Uterus (tissue), 4 donors: ENCODE results near the gene IQCK. TPM values are rescaled to one million over a fixed set of nuclear protein-coding genes. Genes with fewer than 3 reads are reported as not detected.

ENCODE experiments used
- DNase-seq, 2 donors: peaks; one replicate each; pipeline ENCODE4 v3.0.0-alpha.2; 2019 to 2020
- H3K27ac ChIP-seq, 2 donors: fragments of 200-600 bp; sonication (generic); 1 replicate in 1 of 2; 2 replicates in 1 of 2; pipeline ENCODE4 v1.5.1; 2016 to 2018
- H3K27me3 ChIP-seq, 2 donors: fragments of 200-600 bp; sonication (generic); one replicate each; pipeline ENCODE4 v1.5.1; 2018 to 2019; ENCODE audit warnings: control low read depth in 1 of 2
- H3K36me3 ChIP-seq, 2 donors: fragments of 200-600 bp; sonication (generic); one replicate each; pipeline ENCODE4 v1.5.1; 2019; ENCODE audit warnings: control low read depth in 1 of 2
- H3K4me1 ChIP-seq, 2 donors: fragments of 200-600 bp; sonication (generic); one replicate each; pipeline ENCODE4 v1.5.1; 2018 to 2019; ENCODE audit warnings: control low read depth in 1 of 2
- H3K4me3 ChIP-seq, 2 donors: fragments of 200-600 bp; sonication (generic); 1 replicate in 1 of 2; 2 replicates in 1 of 2; pipeline ENCODE4 v1.5.1; 2018 to 2019; ENCODE audit warnings: mild to moderate bottlenecking in 1 of 2
- H3K9me3 ChIP-seq, 2 donors: fragments of 200-600 bp; sonication (generic); one replicate each; pipeline ENCODE4 v1.5.1; 2019; ENCODE audit warnings: control low read depth in 1 of 2
- CTCF ChIP-seq, 4 experiments: fragments of 200-600 bp in 2 of 4; fragments of 450-650 bp in 2 of 4; sonication (generic) in 2 of 4; IDR thresholded peaks; one replicate each; pipeline ENCODE4 v1.5.1; 2016 to 2019; ENCODE audit warnings: antibody characterized with exemption in 4 of 4, mild to moderate bottlenecking in 2 of 4, moderate library complexity in 1 of 4
- POLR2A ChIP-seq, 2 donors: fragments of 450-650 bp; IDR thresholded peaks; one replicate each; pipeline ENCODE4 v1.6.1; 2016; ENCODE audit warnings: antibody characterized with exemption in 2 of 2, mild to moderate bottlenecking in 1 of 2, moderate library complexity in 1 of 2
- intact Hi-C: fragments of 100-400 bp; cut with DNase I; formaldehyde crosslinking; loops from one replicate; pipeline ENCODE4 v1.15.1; 2023; ENCODE audit warnings: low total_unique reads
- total RNA-seq, 4 donors: library from RNA; depleted of rRNA in 3 of 4; stranded (reverse); fragments of >200 nt in 3 of 4; gene quantifications; one replicate each; pipeline versions ENCODE4 v1.1.0 to v1.2.4, GENCODE V29; 2014 to 2023
- donor health status: DM: yes; HTN: yes; CAD: no.

The IQCK gene
- total RNA-seq, 4 donors from 2014 or later = 14.7 to 27.2 (median 21.1) TPM

GRCh38 chr16:19809121-19809635 is 91.1 kb downstream of the IQCK start:
- Histone ChIP-seq H3K4me3 (no peak overlapping the region), H3K4me1 (no peaks in the 10 kb centered on the region), H3K36me3 (no peaks in the 10 kb centered on the region), H3K9me3 (no peaks in the 10 kb centered on the region), H3K27me3 (no peaks in the 10 kb centered on the region), H3K27ac (peak overlapping the region in 1 of 2 donors; percentile 35)
- DNase-seq = no peak
- TF ChIP-seq CTCF (IDR thresholded peaks at IDR 0.05) (no peak), POLR2A (IDR thresholded peaks at IDR 0.05) (no peak)
- intact Hi-C loops = no loop called here

GRCh38 chr16:19809693-19810092 is 91.6 kb downstream of the IQCK start:
- Histone ChIP-seq H3K4me1 (no peaks in the 10 kb centered on the region), H3K27ac (peak overlapping the region in 1 of 2 donors; percentile 35), H3K36me3 (no peaks in the 10 kb centered on the region), H3K4me3 (no peak overlapping the region), H3K9me3 (no peaks in the 10 kb centered on the region), H3K27me3 (no peaks in the 10 kb centered on the region)
- intact Hi-C loops = no loop called here
- DNase-seq = no peak
- no peak for TF ChIP-seq POLR2A (IDR thresholded peaks at IDR 0.05)
- TF ChIP-seq CTCF (IDR thresholded peaks at IDR 0.05) = no peak

GRCh38 chr16:19810817-19811731 is 93.0 kb downstream of the IQCK start:
- DNase-seq = no peak
- Histone ChIP-seq H3K4me3 (no peak overlapping the region), H3K27me3 (no peaks in the 10 kb centered on the region), H3K9me3 (no peaks in the 10 kb centered on the region), H3K36me3 (no peaks in the 10 kb centered on the region), H3K4me1 (no peaks in the 10 kb centered on the region), H3K27ac (peak overlapping the region; percentile 6 to 50)
- intact Hi-C loops = no loop called here
- TF ChIP-seq CTCF (IDR thresholded peaks at IDR 0.05) = no peak
- TF ChIP-seq POLR2A (IDR thresholded peaks at IDR 0.05) = no peak

GRCh38 chr16:19812986-19813385 is 94.9 kb downstream of the IQCK start:
- H3K9me3 ChIP-seq = no peaks in the 10 kb centered on the region
- H3K36me3 ChIP-seq = no peaks in the 10 kb centered on the region
- no peak for DNase-seq
- intact Hi-C loops = no loop called here
- no peak overlapping the region for H3K4me3 ChIP-seq
- H3K4me1 ChIP-seq = no peaks in the 10 kb centered on the region
- TF ChIP-seq POLR2A (IDR thresholded peaks at IDR 0.05) (no peak), CTCF (IDR thresholded peaks at IDR 0.05) (no peak)
- H3K27ac ChIP-seq = no peak overlapping the region
- no peaks in the 10 kb centered on the region for H3K27me3 ChIP-seq

- Histone ChIP-seq H3K27me3 (no peaks in the 10 kb centered on the region), H3K4me3 (no peak overlapping the region), H3K36me3 (no peaks in the 10 kb centered on the region), H3K4me1 (no peaks in the 10 kb centered on the region), H3K9me3 (no peaks in the 10 kb centered on the region), H3K27ac (no peak overlapping the region)
- intact Hi-C loops = no loop called here
- TF ChIP-seq POLR2A (IDR thresholded peaks at IDR 0.05) (no peak), CTCF (IDR thresholded peaks at IDR 0.05) (no peak)
- no peak for DNase-seq
Measured at GRCh38 chr16:19815418-19815817, 97.3 kb downstream of the IQCK start.
